A549 (cell line): ENCODE results near the gene ITGA1. TPM values are rescaled to one million over a fixed set of nuclear protein-coding genes. Genes with fewer than 3 reads are reported as not detected.
A peak's percentile ranks its signal among the peaks of the same experiment; 100 is the strongest.

ENCODE experiments used
- ATAC-seq, 2 experiments: fragments of 200-7000 bp in 1 of 2; fragments of >200 bp in 1 of 2; cut with Nextera tagmentation in 1 of 2; cut with Tn5 transposase in 1 of 2; 3 replicates each; pipeline versions ENCODE4 v1.8.0 to v1.9.1; 2018 to 2020; ENCODE audit warnings: mild to moderate bottlenecking in 1 of 2, moderate library complexity in 1 of 2
- CTCF ChIA-PET: fragments of 300-600 bp; sonication (Branson Sonifier 250); formaldehyde crosslinking; extraction: SDS; loops from one replicate; lab custom pipeline; 2021; ENCODE audit warnings: antibody characterized with exemption, inconsistent platforms; lab: Yijun Ruan, JAX
- POLR2A ChIA-PET: fragments of 350-600 bp; formaldehyde crosslinking; extraction: SDS; loops from one replicate; lab custom pipeline; 2021; ENCODE audit warnings: antibody characterized with exemption, inconsistent platforms; lab: Yijun Ruan, JAX
- DNase-seq, 2 experiments: peaks; one replicate each; pipeline versions ENCODE4 v3.0.0 to v3.0.0-alpha.2; 2011 to 2016; ENCODE audit warnings: low read depth in 1 of 2, low spot score in 1 of 2
- FAIRE-seq: peaks from 2 replicates; lab custom pipeline; 2011; peaks lifted over from hg19 to GRCh38; lab: Jason Lieb, UNC
- H3K27ac ChIP-seq, 2 experiments: fragments of >200 bp; sonication (Bioruptor Twin); formaldehyde crosslinking; 3 replicates each; pipeline ENCODE4 v1.5.1; 2016 to 2017
- H3K4me1 ChIP-seq: fragments of >200 bp; sonication (Bioruptor Twin); formaldehyde crosslinking; 3 replicates; pipeline ENCODE4 v1.6.1; 2016
- H3K4me2 ChIP-seq: fragments of >200 bp; sonication (Bioruptor Twin); formaldehyde crosslinking; 3 replicates; pipeline ENCODE4 v1.6.1; 2016
- H3K4me3 ChIP-seq: fragments of >200 bp; sonication (Bioruptor Twin); formaldehyde crosslinking; 3 replicates; pipeline ENCODE4 v1.5.1; 2016
- H3K9me3 ChIP-seq: fragments of >200 bp; sonication (Bioruptor Twin); formaldehyde crosslinking; 3 replicates; pipeline ENCODE4 v1.6.1; 2016
- CHD2 ChIP-seq: fragments of 150-350 bp; IDR thresholded peaks from 2 replicates; pipeline ENCODE4 v1.6.1; 2014; ENCODE audit warnings: low read length; ENCODE audit not compliant: partially characterized antibody
- EHF ChIP-seq: fragments of 250-450 bp; sonication (Bioruptor Pico); IDR thresholded peaks from 2 replicates; pipeline ENCODE4 v1.5.0; 2020; ENCODE audit warnings: mild to moderate bottlenecking
- EP300 ChIP-seq, 2 experiments: fragments of >200 bp; sonication (Bioruptor Twin); formaldehyde crosslinking; IDR thresholded peaks; 2 replicates in 1 of 2; 3 replicates in 1 of 2; pipeline ENCODE4 v1.6.1; 2016 to 2017
- ESRRA ChIP-seq: fragments of 150-350 bp; IDR thresholded peaks from 2 replicates; pipeline ENCODE4 v1.6.1; 2014; ENCODE audit warnings: mild to moderate bottlenecking, low read length, borderline replicate concordance
- FOXS1 ChIP-seq: fragments of 250-450 bp; sonication (Bioruptor Pico); IDR thresholded peaks from 2 replicates; pipeline ENCODE4 v1.5.0; 2020; ENCODE audit warnings: mild to moderate bottlenecking, moderate library complexity
- HEYL ChIP-seq: fragments of 250-450 bp; sonication (Bioruptor Pico); IDR thresholded peaks from 2 replicates; pipeline ENCODE4 v1.8.0; 2021; ENCODE audit warnings: mild to moderate bottlenecking, moderate library complexity
- MAFK ChIP-seq: fragments of 450-650 bp; IDR thresholded peaks from 2 replicates; pipeline ENCODE4 v1.6.1; 2014; ENCODE audit not compliant: partially characterized antibody
- MAZ ChIP-seq: fragments of 150-350 bp; IDR thresholded peaks from 2 replicates; pipeline ENCODE4 v1.6.1; 2014; ENCODE audit warnings: antibody characterized with exemption, low read depth, low read length, borderline replicate concordance
- MYC ChIP-seq: IDR thresholded peaks from 2 replicates; pipeline ENCODE4 v1.6.1; 2012; ENCODE audit warnings: mild to moderate bottlenecking, inconsistent platforms, low read length, improper control_type of control experiment, borderline replicate concordance
- NPAS2 ChIP-seq: fragments of 250-450 bp; sonication (Bioruptor Pico); IDR thresholded peaks from 2 replicates; pipeline ENCODE4 v1.8.0; 2022; ENCODE audit warnings: mild to moderate bottlenecking, moderate library complexity, borderline replicate concordance
- NR3C1 ChIP-seq: fragments of >200 bp; sonication (Bioruptor Twin); formaldehyde crosslinking; IDR thresholded peaks from 3 replicates; pipeline ENCODE4 v1.6.1; 2017
- RAD21 ChIP-seq, 2 experiments: fragments of >200 bp in 1 of 2; sonication (Bioruptor Twin) in 1 of 2; formaldehyde crosslinking in 1 of 2; IDR thresholded peaks in 1 of 2; conservative IDR thresholded peaks in 1 of 2; 2 replicates in 1 of 2; 3 replicates in 1 of 2; pipeline ENCODE4 v1.6.1; 2012 to 2018; ENCODE audit warnings: inconsistent platforms in 1 of 2
- RNF2 ChIP-seq: fragments of 200-600 bp; sonication (generic); IDR thresholded peaks from 2 replicates; pipeline ENCODE4 v1.6.1; 2016; ENCODE audit warnings: low read depth, mild to moderate bottlenecking, antibody characterized with exemption, moderate library complexity, borderline replicate concordance
- SMC3 ChIP-seq: fragments of >200 bp; sonication (Bioruptor Twin); formaldehyde crosslinking; IDR thresholded peaks from 3 replicates; pipeline ENCODE4 v1.6.1; 2018; ENCODE audit warnings: inconsistent platforms
- ZC3H11A ChIP-seq: fragments of 450-650 bp; IDR thresholded peaks from 2 replicates; pipeline ENCODE4 v1.6.1; 2014; ENCODE audit warnings: antibody characterized with exemption, mild to moderate bottlenecking
- ZFP36 ChIP-seq: fragments of 450-650 bp; IDR thresholded peaks from 2 replicates; pipeline ENCODE4 v1.6.1; 2014; ENCODE audit warnings: borderline replicate concordance; ENCODE audit not compliant: partially characterized antibody
- WGBS: methylation state at CpG from one replicate; pipeline ENCODE4 v1.1.6; 2017; ENCODE audit errors: missing lambda C conversion rate; 5-methylcytosine and 5-hydroxymethylcytosine counted together
- polyA plus RNA-seq, 4 experiments: library from polyadenylated mRNA; depleted of rRNA in 3 of 4; stranded (reverse); fragments of >200 nt; fragmentation: RNase III in 1 of 4; extraction: RNeasy Plus Mini Kit Qiagen cat#74134 plus additional on column Dnase treatment in 1 of 4; gene quantifications; 2 replicates in 3 of 4; 3 replicates in 1 of 4; pipeline ENCODE4 v1.2.3, GENCODE V29; 2011 to 2017
- TF ChIP-seq, protein P1 (sequence below): fragments of >200 bp; sonication (Bioruptor Twin); formaldehyde crosslinking; IDR thresholded peaks from 3 replicates; pipeline ENCODE4 v1.6.1; 2016
- TF ChIP-seq, protein P2 (sequence below): fragments of 450-650 bp; IDR thresholded peaks from 2 replicates; pipeline ENCODE4 v1.6.1; 2014; ENCODE audit warnings: antibody characterized with exemption
- TF ChIP-seq, protein P3 (sequence below): fragments of 250-450 bp; sonication (Bioruptor Pico); IDR thresholded peaks from 2 replicates; pipeline ENCODE4 v1.5.0; 2020; ENCODE audit warnings: low read depth, mild to moderate bottlenecking, moderate library complexity

ITGA1 gene
- polyA plus RNA-seq, 2 of the 4 experiments (the other 2 are of a cell fraction), result 1.5 to 5.5 TPM

DNA sequence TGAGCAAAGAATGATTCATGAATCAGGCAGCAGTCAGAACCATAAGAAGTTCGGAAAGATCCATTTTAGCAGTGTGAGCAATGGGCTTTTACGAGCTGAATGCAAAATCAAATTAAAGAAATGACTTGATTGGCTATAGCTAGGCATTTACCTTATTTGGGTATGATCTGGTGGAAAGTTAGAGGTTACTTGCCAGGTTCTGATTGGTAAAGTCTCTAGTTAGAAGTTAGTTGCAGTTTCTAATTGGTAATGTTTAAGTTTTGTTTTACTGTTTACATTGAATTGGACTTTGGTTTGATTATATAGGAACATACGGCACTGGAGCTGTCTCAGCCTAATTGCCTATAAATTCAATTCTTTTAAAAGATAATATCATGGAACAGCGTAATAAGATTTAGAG lies 97.9 kb downstream of the ITGA1 start (continued):
- TF ChIP-seq, protein P1, sequence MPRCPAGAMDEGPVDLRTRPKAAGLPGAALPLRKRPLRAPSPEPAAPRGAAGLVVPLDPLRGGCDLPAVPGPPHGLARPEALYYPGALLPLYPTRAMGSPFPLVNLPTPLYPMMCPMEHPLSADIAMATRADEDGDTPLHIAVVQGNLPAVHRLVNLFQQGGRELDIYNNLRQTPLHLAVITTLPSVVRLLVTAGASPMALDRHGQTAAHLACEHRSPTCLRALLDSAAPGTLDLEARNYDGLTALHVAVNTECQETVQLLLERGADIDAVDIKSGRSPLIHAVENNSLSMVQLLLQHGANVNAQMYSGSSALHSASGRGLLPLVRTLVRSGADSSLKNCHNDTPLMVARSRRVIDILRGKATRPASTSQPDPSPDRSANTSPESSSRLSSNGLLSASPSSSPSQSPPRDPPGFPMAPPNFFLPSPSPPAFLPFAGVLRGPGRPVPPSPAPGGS, result no peak
- no peak for TF ChIP-seq NPAS2 (CRISPR knock-in tag)
- no peak for TF ChIP-seq NR3C1
- no peak for TF ChIP-seq CHD2
- no peak for TF ChIP-seq RAD21 (conservative IDR thresholded peaks at IDR 0.05 in 1 of 2, IDR thresholded peaks at IDR 0.05 in 1 of 2)
- no peak for TF ChIP-seq FOXS1 (CRISPR knock-in tag)

DNA sequence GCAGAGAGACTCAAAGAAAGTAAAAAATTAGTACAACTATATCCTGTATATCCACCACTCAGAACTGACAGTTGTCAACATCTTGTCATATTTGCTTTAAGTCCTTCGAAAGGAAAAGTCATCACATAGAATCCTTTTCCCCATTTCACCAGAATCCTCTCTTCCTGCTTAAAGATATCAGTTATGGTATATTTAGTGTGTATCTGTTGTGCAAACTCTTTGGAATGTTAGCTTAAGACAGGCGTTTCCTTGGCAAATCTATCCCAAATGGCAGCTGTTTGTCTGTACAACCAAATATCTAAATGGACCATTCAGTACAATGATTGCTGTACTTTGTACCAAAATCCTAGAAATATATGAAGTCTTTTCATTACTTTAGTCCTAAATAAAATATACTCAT lies 98.5 kb downstream of the ITGA1 start:
- ChIA-PET POLR2A (no interaction called here), CTCF (interaction anchor here (0.7 kb wide), 1 partner anchor 10 kb away, joined by 3 read pairs; no protein-coding TSS in a partner anchor)

DNA sequence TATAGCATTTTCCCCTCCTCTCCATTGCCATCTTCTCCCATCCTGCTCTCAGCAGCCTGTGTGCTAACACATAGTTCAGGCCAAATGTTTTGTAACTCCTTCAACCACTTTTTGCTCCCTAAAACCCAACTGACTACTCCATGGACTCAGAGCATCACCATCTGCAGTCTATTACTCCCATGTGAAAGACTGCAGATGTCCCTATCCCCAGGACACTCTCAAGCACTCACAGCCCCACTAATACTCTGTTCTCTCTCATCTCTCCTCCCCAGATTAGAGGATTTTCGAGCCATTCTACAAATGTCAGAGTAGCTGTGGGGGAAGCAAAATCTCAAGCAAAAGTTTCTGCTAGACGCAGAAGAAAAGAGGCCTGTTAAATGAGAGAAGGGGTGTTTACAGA lies 99.3 kb downstream of the ITGA1 start:
- no peak for TF ChIP-seq ZFP36
- CTCF ChIA-PET, result interaction anchor here (0.7 kb wide), 1 partner anchor 28 kb away, joined by 4 read pairs; no protein-coding TSS in a partner anchor
- POLR2A ChIA-PET, result no interaction called here
- no peak overlapping the region for H3K4me2 ChIP-seq
- FAIRE-seq (no peak), ATAC-seq (no peak), DNase-seq (no peak)
- no peaks in the 10 kb centered on the region for H3K9me3 ChIP-seq
- WGBS, result 63% methylated on average over 2 of the region's 2 CpGs
- H3K27ac ChIP-seq, result no peak overlapping the region
- no peak overlapping the region for H3K4me3 ChIP-seq
- peaks cover 14% of the 10 kb centered on the region for H3K4me1 ChIP-seq

More for the DNA sequence above, 98.5 kb downstream of the ITGA1 start:
- 39% methylated on average over 2 of the region's 2 CpGs for WGBS
- Histone ChIP-seq H3K4me1 (peaks cover 11% of the 10 kb centered on the region), H3K27ac (no peak overlapping the region), H3K9me3 (no peaks in the 10 kb centered on the region), H3K4me3 (no peak overlapping the region), H3K4me2 (peak overlapping the region; percentile 17; the same call in 1 of the 3 replicates)
- FAIRE-seq (no peak), DNase-seq (no peak), ATAC-seq (no peak)
- no peak for TF ChIP-seq ESRRA
- no peak for TF ChIP-seq NPAS2 (CRISPR knock-in tag)
- TF ChIP-seq, protein P1, result no peak
- no peak for TF ChIP-seq SMC3
- no peak for TF ChIP-seq EHF (CRISPR knock-in tag)
- TF ChIP-seq, protein P2, sequence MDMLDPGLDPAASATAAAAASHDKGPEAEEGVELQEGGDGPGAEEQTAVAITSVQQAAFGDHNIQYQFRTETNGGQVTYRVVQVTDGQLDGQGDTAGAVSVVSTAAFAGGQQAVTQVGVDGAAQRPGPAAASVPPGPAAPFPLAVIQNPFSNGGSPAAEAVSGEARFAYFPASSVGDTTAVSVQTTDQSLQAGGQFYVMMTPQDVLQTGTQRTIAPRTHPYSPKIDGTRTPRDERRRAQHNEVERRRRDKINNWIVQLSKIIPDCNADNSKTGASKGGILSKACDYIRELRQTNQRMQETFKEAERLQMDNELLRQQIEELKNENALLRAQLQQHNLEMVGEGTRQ, result no peak
- TF ChIP-seq RNF2, result no peak
- no peak for TF ChIP-seq ZC3H11A
- TF ChIP-seq MAFK, result no peak
- TF ChIP-seq EP300 (IDR thresholded peaks at IDR 0.05), result no peak
- no peak for TF ChIP-seq HEYL (CRISPR knock-in tag)
- TF ChIP-seq MYC, result no peak

DNA sequence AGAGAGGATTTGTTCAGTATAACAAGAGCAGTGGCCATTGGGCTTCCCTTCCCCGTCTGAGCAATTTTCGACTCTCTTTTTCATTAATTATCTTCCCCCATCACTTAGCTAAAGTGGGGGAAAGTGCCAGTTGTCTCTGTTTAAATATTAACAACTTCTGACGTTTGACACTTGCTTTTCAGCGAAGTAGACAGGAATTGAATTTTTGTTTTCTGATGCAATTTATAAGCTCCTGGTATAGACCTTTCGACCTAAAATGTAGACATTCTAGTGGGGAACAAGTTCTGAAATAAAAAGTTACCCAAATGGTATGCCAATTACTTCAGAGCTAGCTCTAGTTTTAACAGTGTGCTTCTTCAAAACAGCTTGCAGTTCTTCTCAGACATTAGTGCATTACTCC lies 100.6 kb downstream of the ITGA1 start:
- TF ChIP-seq, protein P3, sequence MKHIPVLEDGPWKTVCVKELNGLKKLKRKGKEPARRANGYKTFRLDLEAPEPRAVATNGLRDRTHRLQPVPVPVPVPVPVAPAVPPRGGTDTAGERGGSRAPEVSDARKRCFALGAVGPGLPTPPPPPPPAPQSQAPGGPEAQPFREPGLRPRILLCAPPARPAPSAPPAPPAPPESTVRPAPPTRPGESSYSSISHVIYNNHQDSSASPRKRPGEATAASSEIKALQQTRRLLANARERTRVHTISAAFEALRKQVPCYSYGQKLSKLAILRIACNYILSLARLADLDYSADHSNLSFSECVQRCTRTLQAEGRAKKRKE (CRISPR knock-in tag), result no peak
- TF ChIP-seq SMC3 (no peak), MAZ (no peak)
- WGBS, result 36% methylated on average over 5 of the region's 5 CpGs
- FAIRE-seq, result no peak
- ATAC-seq, result no peak
- H3K4me1 ChIP-seq, result peaks cover 26% of the 10 kb centered on the region
- ChIA-PET CTCF (interaction anchor here (1.4 kb wide), 1 partner anchor 11 kb away, joined by 4 read pairs; no protein-coding TSS in a partner anchor), POLR2A (no interaction called here)
- no peak overlapping the region for H3K4me3 ChIP-seq
- no peak overlapping the region for H3K27ac ChIP-seq
- H3K9me3 ChIP-seq, result no peaks in the 10 kb centered on the region
- H3K4me2 ChIP-seq, result no peak overlapping the region
- DNase-seq, result no peak
